Activated CD4-positive, alpha-beta T cell treated with anti-CD3 and anti-CD28 coated beads, Interleukin-2, Interleukin-6, amounts not matched to agents 100 ng/mL and 50 ng/mL, durations not matched to agents 16 hours and 8 hours (primary cell): ENCODE data around the gene SMYD3.
"Not testable (repeated sequence)": the region's sequence is repeated elsewhere in the genome, so short reads cannot be mapped to it uniquely, and the experiment has no call there.

Experiments used
- DNase-seq: peaks from one replicate; pipeline ENCODE4 v3.0.0-alpha.2; 2020

The SMYD3 gene

GRCh38 chr1:245855846-245856730, 651.0 kb downstream of the SMYD3 start:
- DNase-seq, result no peak

GRCh38 chr1:245853291-245853690, 653.8 kb downstream of the SMYD3 start:
- DNase-seq, result no peak

GRCh38 chr1:245843101-245843500, 664.0 kb downstream of the SMYD3 start:
- no peak for DNase-seq

- DNase-seq, result no peak
Measured at GRCh38 chr1:245842106-245842505, 665.0 kb downstream of the SMYD3 start.

- no peak for DNase-seq
Measured at GRCh38 chr1:245840971-245841370, 666.1 kb downstream of the SMYD3 start.

GRCh38 chr1:245837718-245838117, 669.4 kb downstream of the SMYD3 start:
- no peak for DNase-seq

GRCh38 chr1:245835386-245835785, 671.7 kb downstream of the SMYD3 start:
- no peak for DNase-seq

- DNase-seq, result no peak
Measured at GRCh38 chr1:245834002-245834401, 673.1 kb downstream of the SMYD3 start.

- no peak for DNase-seq
Measured at GRCh38 chr1:245832771-245833527, 674.1 kb downstream of the SMYD3 start.

- DNase-seq, result no peak
Measured at GRCh38 chr1:245831518-245831917, 675.6 kb downstream of the SMYD3 start.

- DNase-seq, result no peak
Measured at GRCh38 chr1:245829826-245830225, 677.3 kb downstream of the SMYD3 start.

- DNase-seq, result no peak
Measured at GRCh38 chr1:245829194-245829593, 677.9 kb downstream of the SMYD3 start.

- no peak for DNase-seq
Measured at GRCh38 chr1:245827301-245827700, 679.8 kb downstream of the SMYD3 start.

GRCh38 chr1:245825128-245825901, 681.8 kb downstream of the SMYD3 start:
- DNase-seq, result no peak

- no peak for DNase-seq
Measured at GRCh38 chr1:245823408-245824147, 683.5 kb downstream of the SMYD3 start.

- DNase-seq, result no peak
Measured at GRCh38 chr1:245822996-245823395, 684.1 kb downstream of the SMYD3 start.

- DNase-seq, result not testable (repeated sequence)
Measured at GRCh38 chr1:245818363-245818762, 688.7 kb downstream of the SMYD3 start.

GRCh38 chr1:245816496-245816895, 690.6 kb downstream of the SMYD3 start:
- DNase-seq, result not testable (repeated sequence)

- DNase-seq, result no peak
Measured at GRCh38 chr1:245814651-245815050, 692.4 kb downstream of the SMYD3 start.

- DNase-seq, result no peak
Measured at GRCh38 chr1:245812278-245812677, 694.8 kb downstream of the SMYD3 start.

GRCh38 chr1:245810789-245811337, 696.2 kb downstream of the SMYD3 start:
- DNase-seq, result no peak

GRCh38 chr1:245810181-245810769, 696.8 kb downstream of the SMYD3 start:
- DNase-seq, result no peak
